Dermis blood vessel endothelial cell (primary cell): ENCODE measurements around the gene EMILIN2. TPM values are rescaled to one million over a fixed set of nuclear protein-coding genes. Genes with fewer than 3 reads are reported as not detected.

ENCODE experiments used
- DNase-seq: peaks from one replicate; pipeline ENCODE4 v3.0.0; 2010
- total RNA-seq: library from RNA; depleted of rRNA; stranded (reverse); fragments of >200 nt; gene quantifications from 2 replicates; pipeline ENCODE4 v1.2.3, GENCODE V29; 2014

EMILIN2 gene
- total RNA-seq, 1 donor from 2014 or later = 4.4 TPM

GRCh38 chr18:2917259-2918047 lies 70.6 kb downstream of the EMILIN2 start:
- peak; percentile 47 for DNase-seq

- DNase-seq = no peak
These were observed 72.2 kb downstream of the EMILIN2 start for GRCh38 chr18:2918761-2919550.

- no peak for DNase-seq
These were observed 72.8 kb downstream of the EMILIN2 start for GRCh38 chr18:2919600-2919999.

GRCh38 chr18:2920027-2920426 lies 73.2 kb downstream of the EMILIN2 start:
- no peak for DNase-seq

GRCh38 chr18:2920546-2921343 lies 73.9 kb downstream of the EMILIN2 start:
- DNase-seq = no peak

- DNase-seq = no peak
These were observed 75.0 kb downstream of the EMILIN2 start for GRCh38 chr18:2921778-2922177.

- DNase-seq = peak; percentile 86
These were observed 76.7 kb downstream of the EMILIN2 start for GRCh38 chr18:2923464-2923863.

- no peak for DNase-seq
These were observed 78.1 kb downstream of the EMILIN2 start for GRCh38 chr18:2924920-2925319.

- DNase-seq = no peak
These were observed 79.7 kb downstream of the EMILIN2 start for GRCh38 chr18:2926528-2926927.

GRCh38 chr18:2927745-2928144 lies 80.9 kb downstream of the EMILIN2 start:
- DNase-seq = no peak

GRCh38 chr18:2932247-2933181 lies 85.7 kb downstream of the EMILIN2 start:
- peak; percentile 80 for DNase-seq

- no peak for DNase-seq
These were observed 87.2 kb downstream of the EMILIN2 start for GRCh38 chr18:2933995-2934394.

GRCh38 chr18:2935438-2936192 lies 88.8 kb downstream of the EMILIN2 start:
- no peak for DNase-seq

- DNase-seq = no peak
These were observed 92.5 kb downstream of the EMILIN2 start for GRCh38 chr18:2939317-2939716.

GRCh38 chr18:2948038-2948437 lies 101.2 kb downstream of the EMILIN2 start:
- DNase-seq = peak; percentile 67

- no peak for DNase-seq
These were observed 105.8 kb downstream of the EMILIN2 start for GRCh38 chr18:2952605-2953004.

GRCh38 chr18:2953935-2954653 lies 107.3 kb downstream of the EMILIN2 start:
- DNase-seq = no peak

GRCh38 chr18:2954869-2955645 lies 108.3 kb downstream of the EMILIN2 start:
- DNase-seq = no peak

GRCh38 chr18:2956056-2956455 lies 109.2 kb downstream of the EMILIN2 start:
- DNase-seq = no peak
